HEK293 (cell line): ENCODE results near the gene KRT17.
"Not testable (repeated sequence)": the region's sequence is repeated elsewhere in the genome, so short reads cannot be mapped to it uniquely, and the experiment has no call there.

Source experiments
- CTCF ChIA-PET: fragments of 350-600 bp; formaldehyde crosslinking; extraction: SDS; loops from one replicate; lab custom pipeline; 2021; ENCODE audit warnings: antibody characterized with exemption; lab: Yijun Ruan, JAX
- POLR2A ChIA-PET: fragments of 300-600 bp; formaldehyde crosslinking; extraction: SDS; loops from one replicate; lab custom pipeline; 2020; ENCODE audit warnings: antibody characterized with exemption, inconsistent platforms; lab: Yijun Ruan, JAX
- H3K27ac ChIP-seq: fragments of 200-500 bp; sonication (Bioruptor generic); 2 replicates; pipeline ENCODE4 v1.5.1; 2014; ENCODE audit warnings: low read depth, low read length, control low read depth, inconsistent platforms; ENCODE audit errors: extremely low read depth
- H3K36me3 ChIP-seq, 2 experiments: fragments of 200-500 bp in 1 of 2; sonication (Bioruptor generic) in 1 of 2; 1 replicate in 1 of 2; 2 replicates in 1 of 2; pipeline ENCODE4 v1.5.1; 2014 to 2017; ENCODE audit warnings: inconsistent platforms in 2 of 2, low read length in 2 of 2; ENCODE audit not compliant: control insufficient read depth in 2 of 2, insufficient read depth in 1 of 2
- H3K4me1 ChIP-seq: fragments of 200-500 bp; sonication (Bioruptor generic); 2 replicates; pipeline ENCODE4 v1.5.1; 2014; ENCODE audit warnings: mild to moderate bottlenecking, low read length, inconsistent platforms; ENCODE audit not compliant: control insufficient read depth, insufficient read depth
- H3K4me3 ChIP-seq: 2 replicates; pipeline ENCODE4 v1.5.1; 2011; ENCODE audit warnings: low read depth, mild to moderate bottlenecking, control low read depth, low read length, moderate library complexity
- H3K9me3 ChIP-seq: fragments of 200-500 bp; sonication (Bioruptor generic); 2 replicates; pipeline ENCODE4 v1.5.1; 2014; ENCODE audit warnings: low read depth, low read length, inconsistent platforms; ENCODE audit not compliant: control insufficient read depth, insufficient read depth
- ATF2 ChIP-seq: fragments of 450-650 bp; formaldehyde crosslinking; IDR thresholded peaks from 2 replicates; pipeline ENCODE4 v1.5.1; 2016; ENCODE audit warnings: missing biosample characterization, missing genetic modification characterization, low read depth
- BCL11A ChIP-seq: fragments of 450-650 bp; formaldehyde crosslinking; IDR thresholded peaks from 2 replicates; pipeline ENCODE4 v1.5.1; 2016; ENCODE audit warnings: low read depth, missing biosample characterization, missing genetic modification characterization
- KLF10 ChIP-seq: fragments of 450-650 bp; IDR thresholded peaks from 2 replicates; pipeline ENCODE4 v1.5.1; 2018; ENCODE audit warnings: missing biosample characterization, mild to moderate bottlenecking, missing genetic modification characterization
- WT1 ChIP-seq: fragments of 450-650 bp; formaldehyde crosslinking; IDR thresholded peaks from 2 replicates; pipeline ENCODE4 v1.5.1; 2016; ENCODE audit warnings: missing biosample characterization, missing genetic modification characterization
- ZBTB21 ChIP-seq: fragments of 450-650 bp; formaldehyde crosslinking; IDR thresholded peaks from 2 replicates; pipeline ENCODE4 v1.5.1; 2017; ENCODE audit warnings: missing biosample characterization, missing genetic modification characterization
- ZFHX2 ChIP-seq: fragments of 450-650 bp; formaldehyde crosslinking; conservative IDR thresholded peaks from 2 replicates; pipeline ENCODE4 v1.5.1; 2016; ENCODE audit warnings: missing biosample characterization, missing genetic modification characterization
- ZNF280C ChIP-seq: fragments of 450-650 bp; formaldehyde crosslinking; IDR thresholded peaks from 2 replicates; pipeline ENCODE4 v1.5.1; 2016; ENCODE audit warnings: missing biosample characterization, missing genetic modification characterization
- ZNF292 ChIP-seq: fragments of 450-650 bp; formaldehyde crosslinking; IDR thresholded peaks from 2 replicates; pipeline ENCODE4 v1.5.1; 2016; ENCODE audit warnings: low read depth, missing biosample characterization, missing genetic modification characterization, borderline replicate concordance
- ZNF302 ChIP-seq: fragments of 450-650 bp; formaldehyde crosslinking; IDR thresholded peaks from 2 replicates; pipeline ENCODE4 v1.5.1; 2016; ENCODE audit warnings: missing biosample characterization, missing genetic modification characterization, low read depth
- ZNF324 ChIP-seq: fragments of 450-650 bp; formaldehyde crosslinking; IDR thresholded peaks from 2 replicates; pipeline ENCODE4 v1.5.1; 2016; ENCODE audit warnings: missing biosample characterization, missing genetic modification characterization
- ZNF335 ChIP-seq: fragments of 450-650 bp; formaldehyde crosslinking; conservative IDR thresholded peaks from 2 replicates; pipeline ENCODE4 v1.5.1; 2016; ENCODE audit warnings: missing biosample characterization, missing genetic modification characterization
- ZNF521 ChIP-seq: fragments of 450-650 bp; formaldehyde crosslinking; IDR thresholded peaks from 2 replicates; pipeline ENCODE4 v1.5.1; 2017; ENCODE audit warnings: missing biosample characterization, mild to moderate bottlenecking, missing genetic modification characterization
- ZNF560 ChIP-seq: fragments of 450-650 bp; formaldehyde crosslinking; IDR thresholded peaks from 2 replicates; pipeline ENCODE4 v1.5.1; 2017; ENCODE audit warnings: missing biosample characterization, missing genetic modification characterization, borderline replicate concordance
- ZNF654 ChIP-seq: fragments of 450-650 bp; formaldehyde crosslinking; IDR thresholded peaks from 2 replicates; pipeline ENCODE4 v1.5.1; 2016; ENCODE audit warnings: low read depth, missing biosample characterization, missing genetic modification characterization
- ZNF792 ChIP-seq: fragments of 450-650 bp; formaldehyde crosslinking; IDR thresholded peaks from 2 replicates; pipeline ENCODE4 v1.5.1; 2016; ENCODE audit warnings: missing biosample characterization, missing genetic modification characterization
- ZSCAN18 ChIP-seq: fragments of 450-650 bp; formaldehyde crosslinking; IDR thresholded peaks from 2 replicates; pipeline ENCODE4 v1.5.1; 2016; ENCODE audit warnings: missing biosample characterization, missing genetic modification characterization

KRT17 gene

GRCh38 chr17:41622340-41623183 lies 1.8 kb downstream of the KRT17 start:
- H3K4me3 ChIP-seq: peak overlapping the region; percentile 18
- H3K4me1 ChIP-seq, H3K9me3 ChIP-seq, H3K27ac ChIP-seq, H3K36me3 ChIP-seq: not testable (repeated sequence)
- POLR2A ChIA-PET: interaction anchor here (2.8 kb wide), 1 partner anchor 66 kb away, joined by 19 read pairs; the partner anchor contains the start of gene EIF1
- TF ChIP-seq ZFHX2 (tag by site-specific recombination): 0 out of 2 replicates have a peak, but pooled peaks have one; percentile 15
- CTCF ChIA-PET: interaction anchor here (0.6 to 1.2 kb wide), 4 partner anchors 26 to 114 kb away, joined by 3 to 6 read pairs (median 4); no protein-coding TSS in a partner anchor

- no peaks in the 10 kb centered on the region for H3K9me3 ChIP-seq
- H3K4me1 ChIP-seq: peaks cover 2% of the 10 kb centered on the region; the same call in 1 of the 2 replicates
- no peaks in the 10 kb centered on the region for H3K36me3 ChIP-seq
- POLR2A ChIA-PET: no interaction called here
- H3K27ac ChIP-seq: no peak overlapping the region
- TF ChIP-seq ATF2 (no peak), ZNF324 (no peak), ZSCAN18 (tag by site-specific recombination) (no peak), ZNF792 (tag by site-specific recombination) (no peak), ZBTB21 (no peak), ZNF302 (no peak), BCL11A (tag by site-specific recombination) (no peak), ZNF280C (tag by site-specific recombination) (no peak), ZNF654 (no peak), ZNF560 (tag by site-specific recombination) (no peak), KLF10 (tag by site-specific recombination) (no peak), ZNF521 (no peak), ZNF335 (no peak), ZNF292 (tag by site-specific recombination) (no peak), WT1 (no peak)
- CTCF ChIA-PET: interaction anchor here (0.6 to 0.7 kb wide), 2 partner anchors 41 to 114 kb away, joined by 3 to 4 read pairs; no protein-coding TSS in a partner anchor
- no peak overlapping the region for H3K4me3 ChIP-seq
Observed at GRCh38 chr17:41621916-41622315, 2.5 kb downstream of the KRT17 start.

- H3K4me1 ChIP-seq, H3K9me3 ChIP-seq, H3K36me3 ChIP-seq, H3K4me3 ChIP-seq, POLR2A ChIA-PET, H3K27ac ChIP-seq: not testable (repeated sequence)
- CTCF ChIA-PET: interaction anchor here (0.9 to 1.9 kb wide), 2 partner anchors 25 to 27 kb away, joined by 3 to 9 read pairs; no protein-coding TSS in a partner anchor
Observed at GRCh38 chr17:41621435-41621817, 2.9 kb downstream of the KRT17 start.
